IMR-90 (cell line): ENCODE measurements around the gene UTP4. TPM values are rescaled to one million over a fixed set of nuclear protein-coding genes. Genes with fewer than 3 reads are reported as not detected.

ENCODE experiments used
- ATAC-seq: fragments of 200-7000 bp; cut with Tn5 transposase; 2 replicates; pipeline ENCODE4 v1.9.1; 2020; ENCODE audit warnings: low read depth, mild to moderate bottlenecking, moderate library complexity
- BruUV-seq: library from RNA; stranded (reverse); fragments of 400-500 nt; replicated peaks from 2 replicates; lab custom pipeline; 2021; lab: Mats Ljungman, UMichigan
- CTCF ChIA-PET: fragments of 300-600 bp; formaldehyde crosslinking; extraction: SDS; loops from one replicate; lab custom pipeline; 2021; ENCODE audit warnings: antibody characterized with exemption; lab: Yijun Ruan, JAX
- POLR2A ChIA-PET: fragments of 300-600 bp; sonication (Branson Sonifier 250); formaldehyde crosslinking; loops from one replicate; lab custom pipeline; 2022; ENCODE audit warnings: antibody characterized with exemption; ENCODE audit not compliant: unreplicated experiment; lab: Charles Lee
- DNase-seq: peaks from one replicate; pipeline ENCODE4 v3.0.0; 2013
- H2AFZ ChIP-seq: replicated peaks from 2 replicates; pipeline ENCODE3; 2013; ENCODE audit warnings: low read length, mild to moderate bottlenecking; ENCODE audit not compliant: poor library complexity
- H2AK5ac ChIP-seq: 2 replicates; pipeline ENCODE4 v1.6.1; 2013; ENCODE audit warnings: low read depth, low read length, inconsistent platforms
- H2AK9ac ChIP-seq: replicated peaks from 2 replicates; pipeline ENCODE3; 2013; ENCODE audit warnings: mild to moderate bottlenecking, low read depth, low read length, moderate library complexity; ENCODE audit not compliant: poor library complexity
- H2BK120ac ChIP-seq: 2 replicates; pipeline ENCODE4 v1.6.1; 2013; ENCODE audit warnings: low read depth, low read length, inconsistent platforms
- H2BK15ac ChIP-seq: 3 replicates; pipeline ENCODE4 v1.6.1; 2013; ENCODE audit warnings: low read depth, low read length, inconsistent platforms
- H2BK20ac ChIP-seq: 2 replicates; pipeline ENCODE4 v1.6.1; 2013; ENCODE audit warnings: low read depth, mild to moderate bottlenecking, inconsistent platforms, low read length, moderate library complexity
- H2BK5ac ChIP-seq: 2 replicates; pipeline ENCODE4 v1.6.1; 2013; ENCODE audit warnings: mild to moderate bottlenecking, low read depth, low read length, inconsistent platforms; ENCODE audit not compliant: poor library complexity, severe bottlenecking
- H3K14ac ChIP-seq: replicated peaks from 2 replicates; pipeline ENCODE4 v1.6.1; 2013; ENCODE audit warnings: low read depth, low read length, inconsistent platforms
- H3K18ac ChIP-seq: 2 replicates; pipeline ENCODE4 v1.6.1; 2013; ENCODE audit warnings: low read depth, low read length, control low read depth
- H3K23ac ChIP-seq: 2 replicates; pipeline ENCODE4 v1.6.1; 2013; ENCODE audit warnings: low read depth, low read length, inconsistent platforms
- H3K27ac ChIP-seq: 2 replicates; pipeline ENCODE4 v1.5.1; 2013; ENCODE audit warnings: mild to moderate bottlenecking, control low read depth, low read length; ENCODE audit not compliant: insufficient read depth
- H3K27me3 ChIP-seq: 2 replicates; pipeline ENCODE4 v1.6.1; 2013; ENCODE audit warnings: low read length; ENCODE audit not compliant: control insufficient read depth, insufficient read depth
- H3K36me3 ChIP-seq: 2 replicates; pipeline ENCODE4 v1.6.1; 2013; ENCODE audit warnings: low read length, mixed read lengths; ENCODE audit not compliant: control insufficient read depth, insufficient read depth
- H3K4ac ChIP-seq: 2 replicates; pipeline ENCODE4 v1.6.1; 2013; ENCODE audit warnings: low read depth, low read length, inconsistent platforms
- H3K4me1 ChIP-seq: 2 replicates; pipeline ENCODE4 v1.6.1; 2013; ENCODE audit warnings: low read length, mixed read lengths; ENCODE audit not compliant: control insufficient read depth, insufficient read depth
- H3K4me2 ChIP-seq: 2 replicates; pipeline ENCODE4 v1.6.1; 2013; ENCODE audit warnings: low read depth, mild to moderate bottlenecking, control low read depth, low read length, moderate library complexity
- H3K4me3 ChIP-seq: 2 replicates; pipeline ENCODE4 v1.5.1; 2013; ENCODE audit warnings: low read depth, mild to moderate bottlenecking, control low read depth, low read length, moderate library complexity; ENCODE audit not compliant: insufficient read depth
- H3K56ac ChIP-seq: 2 replicates; pipeline ENCODE4 v1.6.1; 2013; ENCODE audit warnings: low read length, inconsistent platforms; ENCODE audit not compliant: insufficient read depth; ENCODE audit errors: extremely low read depth
- H3K79me1 ChIP-seq, 2 experiments: 2 replicates each; pipeline ENCODE4 v1.6.1; 2013; ENCODE audit warnings: low read length in 2 of 2, inconsistent platforms in 1 of 2, low read depth in 1 of 2
- H3K9ac ChIP-seq: 2 replicates; pipeline ENCODE4 v1.6.1; 2013; ENCODE audit warnings: low read depth, low read length, control low read depth
- H3K9me1 ChIP-seq: 2 replicates; pipeline ENCODE4 v1.6.1; 2013; ENCODE audit warnings: low read length, inconsistent platforms; ENCODE audit not compliant: insufficient read depth
- H3K9me3 ChIP-seq: 2 replicates; pipeline ENCODE4 v1.6.1; 2013; ENCODE audit warnings: low read length; ENCODE audit not compliant: control insufficient read depth, insufficient read depth
- H4K20me1 ChIP-seq: 2 replicates; pipeline ENCODE4 v1.6.1; 2013; ENCODE audit warnings: low read length, inconsistent platforms; ENCODE audit not compliant: insufficient read depth
- H4K5ac ChIP-seq: 2 replicates; pipeline ENCODE4 v1.6.1; 2013; ENCODE audit warnings: mild to moderate bottlenecking, low read depth, low read length, control low read depth
- H4K8ac ChIP-seq, 2 experiments: 2 replicates each; pipeline ENCODE4 v1.6.1; 2013; ENCODE audit warnings: low read depth in 2 of 2, low read length in 2 of 2, control low read depth in 1 of 2, inconsistent platforms in 1 of 2
- H4K91ac ChIP-seq: 2 replicates; pipeline ENCODE4 v1.6.1; 2013; ENCODE audit warnings: low read depth, low read length, inconsistent platforms; ENCODE audit not compliant: insufficient read depth
- BHLHE40 ChIP-seq: fragments of 150-350 bp; IDR thresholded peaks from 2 replicates; pipeline ENCODE4 v1.6.1; 2016; ENCODE audit warnings: mild to moderate bottlenecking, low read depth, low read length
- CEBPB ChIP-seq: IDR thresholded peaks from 2 replicates; pipeline ENCODE4 v1.6.1; 2012; ENCODE audit warnings: low read depth, low read length, improper control_type of control experiment
- CHD1 ChIP-seq: IDR thresholded peaks from 2 replicates; pipeline ENCODE4 v1.6.1; 2012; ENCODE audit warnings: low read depth, low read length, improper control_type of control experiment
- CTCF ChIP-seq: conservative IDR thresholded peaks from 2 replicates; pipeline ENCODE4 v1.5.1; 2012; ENCODE audit warnings: mild to moderate bottlenecking, low read depth, low read length, improper control_type of control experiment
- ELK1 ChIP-seq: fragments of 150-350 bp; IDR thresholded peaks from 2 replicates; pipeline ENCODE4 v1.6.1; 2016; ENCODE audit warnings: low read depth, mild to moderate bottlenecking, low read length, moderate library complexity, borderline replicate concordance
- FOS ChIP-seq: fragments of 150-350 bp; IDR thresholded peaks from 2 replicates; pipeline ENCODE4 v1.6.1; 2016; ENCODE audit warnings: low read depth, low read length
- MAFK ChIP-seq: IDR thresholded peaks from 2 replicates; pipeline ENCODE4 v1.6.1; 2012; ENCODE audit warnings: low read depth, low read length, improper control_type of control experiment
- MAZ ChIP-seq: IDR thresholded peaks from 2 replicates; pipeline ENCODE4 v1.6.1; 2012; ENCODE audit warnings: low read depth, mild to moderate bottlenecking, low read length, improper control_type of control experiment, moderate library complexity, borderline replicate concordance
- MXI1 ChIP-seq: IDR thresholded peaks from 2 replicates; pipeline ENCODE4 v1.6.1; 2012; ENCODE audit warnings: low read depth, mild to moderate bottlenecking, low read length, moderate library complexity, borderline replicate concordance
- NFE2L2 ChIP-seq: fragments of 150-350 bp; IDR thresholded peaks from 2 replicates; pipeline ENCODE4 v1.6.1; 2016; ENCODE audit warnings: low read depth, mild to moderate bottlenecking, low read length
- POLR2A ChIP-seq: IDR thresholded peaks from 2 replicates; pipeline ENCODE4 v1.6.1; 2012; ENCODE audit warnings: mild to moderate bottlenecking, low read depth, low read length
- RAD21 ChIP-seq: IDR thresholded peaks from 2 replicates; pipeline ENCODE4 v1.6.1; 2012; ENCODE audit warnings: low read length, improper control_type of control experiment
- RCOR1 ChIP-seq: IDR thresholded peaks from 2 replicates; pipeline ENCODE4 v1.6.1; 2012; ENCODE audit warnings: mild to moderate bottlenecking, low read length, improper control_type of control experiment; ENCODE audit not compliant: insufficient replicate concordance
- RFX5 ChIP-seq: IDR thresholded peaks from 2 replicates; pipeline ENCODE4 v1.8.0; 2012; ENCODE audit warnings: low read depth, mild to moderate bottlenecking, low read length, moderate library complexity
- SMC3 ChIP-seq: fragments of 150-350 bp; IDR thresholded peaks from 2 replicates; pipeline ENCODE4 v1.6.1; 2016; ENCODE audit warnings: low read depth, mild to moderate bottlenecking, antibody characterized with exemption, low read length, moderate library complexity
- USF2 ChIP-seq: fragments of 150-350 bp; IDR thresholded peaks from 2 replicates; pipeline ENCODE4 v1.6.1; 2017; ENCODE audit warnings: mild to moderate bottlenecking, antibody characterized with exemption, low read length, low read depth
- WGBS, 2 experiments: methylation state at CpG; one replicate each; pipeline versions ENCODE4 v1.1.5 to v1.1.7; 2013; ENCODE audit warnings: missing lambda C conversion rate in 2 of 2; ENCODE audit not compliant: insufficient read length in 1 of 2; ENCODE audit errors: extremely low coverage in 2 of 2; 5-methylcytosine and 5-hydroxymethylcytosine counted together
- dilution Hi-C: fragments of 300-500 bp; cut with HindIII; formaldehyde crosslinking; loops from one replicate; pipeline ENCODE4 v1.14.3; 2018; ENCODE audit warnings: low sequenced_read_pairs; ENCODE audit not compliant: unreplicated experiment
- in situ Hi-C: fragments of 300-500 bp; cut with MboI; formaldehyde crosslinking; loops from 3 replicates; pipeline ENCODE4 v1.14.3; 2019; ENCODE audit warnings: low sequenced_read_pairs, inconsistent platforms, mixed read lengths
- intact Hi-C: fragments of 100-400 bp; cut with micrococcal nuclease; formaldehyde crosslinking; loops from 2 replicates; pipeline ENCODE4 v1.10.0; 2022
- polyA plus RNA-seq, 3 experiments: library from polyadenylated mRNA; depleted of rRNA; stranded (reverse); fragments of >200 nt; gene quantifications; 2 replicates each; pipeline ENCODE4 v1.2.3, GENCODE V29; 2012; ENCODE audit warnings: low replicate concordance in 1 of 3
- total RNA-seq: library from RNA; depleted of rRNA; stranded (reverse); fragments of >200 nt; gene quantifications from 2 replicates; pipeline ENCODE4 v1.2.3, GENCODE V29; 2012

Gene UTP4
- total and polyA plus RNA-seq, 2 of the 4 experiments (the other 2 are of a cell fraction): 32.1 to 61.8 TPM

- Histone ChIP-seq H3K4me3 (no peak overlapping the region), H3K4me1 (no peaks in the 10 kb centered on the region), H2AK5ac (no peak overlapping the region), H3K9me3 (no peaks in the 10 kb centered on the region), H2AFZ (no peak overlapping the region), H4K20me1 (no peaks in the 10 kb centered on the region), H2BK5ac (no peak overlapping the region), H3K27ac (no peak overlapping the region), H4K5ac (no peak overlapping the region), H3K18ac (no peak overlapping the region), H3K56ac (no peak overlapping the region), H3K27me3 (no peaks in the 10 kb centered on the region), H3K4ac (no peak overlapping the region), H2AK9ac (no peak overlapping the region), H3K4me2 (no peak overlapping the region), H2BK120ac (no peak overlapping the region), H2BK15ac (no peak overlapping the region), H4K91ac (no peak overlapping the region), H4K8ac (no peak overlapping the region), H3K23ac (no peak overlapping the region), H3K79me1 (peaks cover 4 to 24% of the 10 kb centered on the region in 2 experiments), H3K36me3 (peaks cover 50% of the 10 kb centered on the region), H3K14ac (no peak overlapping the region), H3K9ac (no peak overlapping the region), H2BK20ac (no peak overlapping the region), H3K9me1 (no peaks in the 10 kb centered on the region)
- ChIA-PET CTCF (interaction anchor here (0.7 kb wide), 1 partner anchor 167 kb away, joined by 3 read pairs; no protein-coding TSS in a partner anchor), POLR2A (interaction anchor here (0.6 to 1.5 kb wide), 2 partner anchors 9 to 224 kb away, joined by 3 to 4 read pairs; no protein-coding TSS in a partner anchor)
- in situ Hi-C loops: no loop called here
- dilution Hi-C loops: no loop called here
- DNase-seq (no peak), ATAC-seq (no peak)
- intact Hi-C loops: no loop called here
- WGBS, 2 experiments: no CpG with 5 or more reads among the region's 3 CpGs
- BruUV-seq: no TSS peak
- TF ChIP-seq RFX5 (no peak), NFE2L2 (no peak), CTCF (no peak), CHD1 (no peak), RAD21 (no peak), SMC3 (no peak), RCOR1 (no peak), CEBPB (no peak), MAFK (no peak), ELK1 (no peak), MXI1 (no peak), FOS (no peak), MAZ (no peak), USF2 (no peak), BHLHE40 (no peak), POLR2A (no peak)
Observed at GRCh38 chr16:69157196-69157595, 24.7 kb downstream of the UTP4 start.
